GM12892 (cell line): ENCODE data around the gene FAM163B.

Experiments
- POLR2A ChIP-seq: IDR thresholded peaks from 2 replicates; pipeline ENCODE4 v1.6.1; 2011; ENCODE audit warnings: low read depth, low read length, control low read depth
- TAF1 ChIP-seq: IDR thresholded peaks from 2 replicates; pipeline ENCODE4 v1.6.1; 2011; ENCODE audit warnings: low read depth, mild to moderate bottlenecking, control low read depth, low read length, borderline replicate concordance

DNA sequence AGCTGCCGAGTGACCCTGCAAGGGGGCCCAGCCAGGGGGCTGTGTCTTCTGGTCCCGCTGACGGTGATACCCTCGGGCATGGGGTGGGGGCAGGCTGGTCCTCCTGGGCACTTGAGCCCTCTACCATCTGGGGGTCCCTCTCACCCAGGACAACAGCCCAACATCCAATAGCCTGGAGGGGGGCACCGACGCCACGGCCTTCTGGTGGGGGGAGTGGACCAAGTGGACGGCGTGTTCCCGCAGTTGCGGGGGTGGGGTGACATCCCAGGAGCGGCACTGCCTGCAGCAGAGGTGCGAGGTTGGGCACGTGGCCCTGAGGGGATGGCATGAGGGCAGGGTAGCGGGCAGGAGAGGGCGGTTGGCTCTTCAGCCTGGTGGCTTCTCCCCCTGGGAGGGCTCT is 71.9 kb downstream of the FAM163B start:
- TF ChIP-seq POLR2A (no peak), TAF1 (no peak)
